Loucy (cell line): ENCODE data around the gene ADCY9.

Source experiments
- EZH2phosphoT487 ChIP-seq: fragments of 200-600 bp; IDR thresholded peaks from 2 replicates; pipeline ENCODE4 v1.6.1; 2018; ENCODE audit warnings: antibody characterized with exemption, mild to moderate bottlenecking, moderate library complexity, borderline replicate concordance
- TF ChIP-seq, protein P1 (sequence below): fragments of 200-600 bp; sonication (generic); conservative IDR thresholded peaks from 2 replicates; pipeline ENCODE4 v1.5.1; 2014; ENCODE audit warnings: mild to moderate bottlenecking, antibody characterized with exemption, low read length

DNA sequence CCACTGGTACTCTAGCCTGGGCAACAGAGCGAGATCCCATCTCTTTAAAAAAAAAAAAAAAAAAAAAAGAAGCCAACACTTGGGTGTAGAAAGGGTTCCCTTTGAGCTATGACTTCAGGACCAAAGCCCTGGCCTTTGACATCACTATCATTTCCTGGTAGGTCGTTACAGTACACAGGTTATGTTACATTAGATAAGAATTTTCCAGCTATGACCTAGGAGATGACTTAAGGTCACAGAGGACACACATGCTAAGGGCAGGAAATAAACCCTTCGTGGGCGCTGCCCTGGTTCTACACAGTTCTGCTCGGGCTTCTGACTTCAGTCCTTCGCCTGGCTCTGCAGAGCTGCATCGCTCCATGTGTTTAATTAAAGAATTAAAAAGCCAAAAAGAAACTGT, 112.0 kb downstream of the ADCY9 start:
- TF ChIP-seq, protein P1, sequence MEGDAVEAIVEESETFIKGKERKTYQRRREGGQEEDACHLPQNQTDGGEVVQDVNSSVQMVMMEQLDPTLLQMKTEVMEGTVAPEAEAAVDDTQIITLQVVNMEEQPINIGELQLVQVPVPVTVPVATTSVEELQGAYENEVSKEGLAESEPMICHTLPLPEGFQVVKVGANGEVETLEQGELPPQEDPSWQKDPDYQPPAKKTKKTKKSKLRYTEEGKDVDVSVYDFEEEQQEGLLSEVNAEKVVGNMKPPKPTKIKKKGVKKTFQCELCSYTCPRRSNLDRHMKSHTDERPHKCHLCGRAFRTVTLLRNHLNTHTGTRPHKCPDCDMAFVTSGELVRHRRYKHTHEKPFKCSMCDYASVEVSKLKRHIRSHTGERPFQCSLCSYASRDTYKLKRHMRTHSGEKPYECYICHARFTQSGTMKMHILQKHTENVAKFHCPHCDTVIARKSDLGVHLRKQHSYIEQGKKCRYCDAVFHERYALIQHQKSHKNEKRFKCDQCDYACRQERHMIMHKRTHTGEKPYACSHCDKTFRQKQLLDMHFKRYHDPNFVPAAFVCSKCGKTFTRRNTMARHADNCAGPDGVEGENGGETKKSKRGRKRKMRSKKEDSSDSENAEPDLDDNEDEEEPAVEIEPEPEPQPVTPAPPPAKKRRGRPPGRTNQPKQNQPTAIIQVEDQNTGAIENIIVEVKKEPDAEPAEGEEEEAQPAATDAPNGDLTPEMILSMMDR = no peak
- TF ChIP-seq EZH2phosphoT487 = no peak
